LNCaP clone FGC (cell line): ENCODE results near the gene CLEC4C.

Experiments used
- DNase-seq: peaks from one replicate; pipeline ENCODE4 v3.0.0-alpha.2; 2011; ENCODE audit warnings: low read depth
- H3K4me3 ChIP-seq: 2 replicates; pipeline ENCODE4 v1.5.1; 2011; ENCODE audit warnings: mild to moderate bottlenecking, low read depth, low read length, control low read depth
- CTCF ChIP-seq: IDR thresholded peaks from 2 replicates; pipeline ENCODE4 v1.5.1; 2012; ENCODE audit warnings: mild to moderate bottlenecking; ENCODE audit not compliant: control insufficient read depth, insufficient read depth; ENCODE audit errors: extremely low read depth

The CLEC4C gene

GRCh38 chr12:7695566-7696197 is 51.5 kb downstream of the CLEC4C start, which contains the start of gene GDF3:
Gene GDF3, minus strand, starts transcription at chr12:7695775. Its CDS starts 47 bp downstream, at chr12:7695728.
- DNase-seq, result no peak
- H3K4me3 ChIP-seq, result no peak within 1 kb of the TSS
- no peak for TF ChIP-seq CTCF

- no peak overlapping the region for H3K4me3 ChIP-seq
- no peak for TF ChIP-seq CTCF
- no peak for DNase-seq
Observed at GRCh38 chr12:7695237-7695560, 52.0 kb downstream of the CLEC4C start.

GRCh38 chr12:7694556-7695236 is 52.5 kb downstream of the CLEC4C start:
- no peak overlapping the region for H3K4me3 ChIP-seq
- no peak for DNase-seq
- TF ChIP-seq CTCF, result no peak

- no peak for DNase-seq
- no peak overlapping the region for H3K4me3 ChIP-seq
- TF ChIP-seq CTCF, result no peak
Observed at GRCh38 chr12:7693793-7694192, 53.4 kb downstream of the CLEC4C start.

GRCh38 chr12:7681535-7681934 is 65.6 kb downstream of the CLEC4C start:
- no peak overlapping the region for H3K4me3 ChIP-seq
- TF ChIP-seq CTCF, result no peak
- DNase-seq, result no peak
